ENCODE results near the gene FOXF2.

Gene FOXF2

GRCh38 chr6:1391800-1392309, 2.5 kb downstream of the FOXF2 start:
- H3K36me3 ChIP-seq = no peaks in the 10 kb centered on the region
- no peak for TF ChIP-seq CTCF (IDR thresholded peaks at IDR 0.05; ENCODE audit: low read depth, low read length)
- no peak overlapping the region for H3K27ac ChIP-seq
- no peak overlapping the region for H3K4me3 ChIP-seq (ENCODE audit: low read depth, low read length)
- DNase-seq = no peak
- no peaks in the 10 kb centered on the region for H3K9me3 ChIP-seq (ENCODE audit: severe bottlenecking)
- peaks cover 92% of the 10 kb centered on the region for H3K27me3 ChIP-seq (ENCODE audit: insufficient read depth, low read depth, severe bottlenecking)

DNA sequence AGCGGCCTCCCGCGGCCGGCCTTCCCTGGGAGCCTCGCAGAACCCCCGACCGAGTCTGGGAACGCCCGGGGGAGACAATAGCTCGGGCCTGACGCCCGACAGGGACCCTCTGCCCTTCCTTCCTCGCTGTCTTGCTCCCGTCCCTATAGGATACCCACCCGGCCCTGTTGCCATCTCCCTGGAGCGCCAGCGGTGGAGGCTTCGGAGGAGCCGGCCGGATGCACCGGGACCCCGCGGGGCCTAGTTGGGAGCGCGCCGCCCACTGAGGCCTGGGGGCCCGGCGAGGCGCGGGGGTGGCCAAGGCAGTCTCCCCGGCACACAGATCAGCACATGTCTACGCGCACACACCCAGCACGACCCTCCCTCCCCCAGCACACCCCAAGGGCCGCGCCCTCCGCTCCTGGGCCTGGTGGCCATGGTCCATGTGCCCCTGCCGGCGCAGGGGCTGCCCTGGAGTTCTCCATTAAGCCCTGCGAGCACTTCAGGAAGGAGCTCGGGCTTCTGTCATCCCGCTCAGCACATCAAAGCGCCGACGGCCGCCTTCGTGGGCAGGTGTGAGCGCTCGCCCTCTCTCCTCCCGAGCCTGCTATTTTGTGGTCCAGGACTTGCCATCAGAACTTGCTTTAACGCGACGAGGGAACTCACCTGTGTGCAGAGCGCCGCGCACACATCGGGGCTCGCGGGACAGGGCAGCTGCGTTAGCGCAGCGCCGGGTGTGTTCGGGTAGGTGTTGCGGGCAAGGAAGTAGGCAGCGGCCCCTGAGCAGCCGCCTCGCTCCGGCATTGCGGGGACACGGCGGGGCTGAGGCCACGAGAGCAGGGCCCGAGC, 3.7 kb downstream of the FOXF2 start:
- no peak overlapping the region for H3K4me3 ChIP-seq (ENCODE audit: low read depth, low read length)
- peaks cover 93% of the 10 kb centered on the region for H3K27me3 ChIP-seq (ENCODE audit: insufficient read depth, low read depth, severe bottlenecking)
- DNase-seq = no peak
- H3K27ac ChIP-seq = no peak overlapping the region
- no peaks in the 10 kb centered on the region for H3K36me3 ChIP-seq
- TF ChIP-seq CTCF (IDR thresholded peaks at IDR 0.05; ENCODE audit: low read depth, low read length) = no peak
- no peaks in the 10 kb centered on the region for H3K9me3 ChIP-seq (ENCODE audit: severe bottlenecking)

DNA sequence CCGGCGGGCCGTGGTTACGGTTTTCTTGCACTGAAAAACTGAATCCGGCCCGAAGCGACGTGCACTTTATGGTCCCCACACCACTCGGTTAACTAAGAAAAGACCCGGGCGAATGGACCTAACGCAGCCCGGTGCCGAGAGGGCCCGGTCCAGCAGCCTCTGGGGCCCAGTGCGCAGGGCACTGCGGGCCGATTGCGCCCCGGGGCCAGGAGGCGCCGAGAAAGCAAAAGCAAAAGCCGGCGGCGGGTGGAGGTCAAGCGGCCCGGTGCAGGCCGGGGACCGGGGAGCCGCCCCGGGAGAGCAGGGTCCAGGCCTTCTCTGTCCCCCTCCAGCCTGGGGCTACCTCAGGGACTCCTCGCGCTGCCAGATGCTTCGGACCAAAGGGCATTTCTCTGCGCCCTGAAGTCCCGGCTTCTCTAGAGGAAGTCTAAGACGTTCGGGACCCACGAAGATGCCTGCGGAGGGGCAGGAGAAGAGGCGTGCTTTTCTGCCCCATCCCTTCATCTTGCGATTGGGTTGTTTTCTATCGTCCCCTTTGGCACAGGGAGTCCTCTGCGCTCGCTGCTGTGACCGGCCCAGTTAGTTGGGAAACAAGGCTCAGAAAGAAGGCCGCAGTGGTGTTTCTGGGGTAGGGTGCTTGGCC, 4.4 kb downstream of the FOXF2 start:
- no peaks in the 10 kb centered on the region for H3K9me3 ChIP-seq (ENCODE audit: severe bottlenecking)
- H3K27ac ChIP-seq = no peak overlapping the region
- no peak for TF ChIP-seq CTCF (IDR thresholded peaks at IDR 0.05; ENCODE audit: low read depth, low read length)
- H3K4me3 ChIP-seq (ENCODE audit: low read depth, low read length) = no peak overlapping the region
- no peak for DNase-seq
- peaks cover 93% of the 10 kb centered on the region for H3K27me3 ChIP-seq (ENCODE audit: insufficient read depth, low read depth, severe bottlenecking)
- no peaks in the 10 kb centered on the region for H3K36me3 ChIP-seq

GRCh38 chr6:1394514-1395463, 5.4 kb downstream of the FOXF2 start:
- no peak for DNase-seq
- Histone ChIP-seq H3K4me3 (ENCODE audit: low read depth, low read length) (no peak overlapping the region), H3K36me3 (no peaks in the 10 kb centered on the region), H3K27ac (no peak overlapping the region), H3K27me3 (ENCODE audit: insufficient read depth, low read depth, severe bottlenecking) (peaks cover 99% of the 10 kb centered on the region), H3K9me3 (ENCODE audit: severe bottlenecking) (no peaks in the 10 kb centered on the region)
- no peak for TF ChIP-seq CTCF (IDR thresholded peaks at IDR 0.05; ENCODE audit: low read depth, low read length)

DNA sequence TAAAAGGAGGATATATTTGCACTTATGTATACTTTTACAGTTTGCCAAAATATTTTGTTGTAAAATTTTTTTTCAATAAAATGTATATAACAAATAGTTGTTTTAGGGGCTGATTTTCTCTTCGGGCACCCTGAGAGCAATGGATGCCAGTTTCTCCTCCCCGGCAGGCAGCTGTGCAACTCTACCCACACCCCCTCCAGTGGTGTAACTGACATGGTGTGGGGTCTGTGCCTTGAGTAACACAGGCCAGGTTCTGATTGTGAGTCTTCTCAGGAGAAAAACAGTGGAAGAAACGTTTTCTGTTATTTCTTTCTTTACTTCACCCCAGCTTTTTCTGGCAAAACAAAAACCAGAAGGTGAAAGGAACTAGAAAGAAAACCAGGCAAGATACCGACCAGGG, 6.1 kb downstream of the FOXF2 start:
- peaks cover 97% of the 10 kb centered on the region for H3K27me3 ChIP-seq (ENCODE audit: insufficient read depth, low read depth, severe bottlenecking)
- no peak overlapping the region for H3K4me3 ChIP-seq (ENCODE audit: low read depth, low read length)
- H3K9me3 ChIP-seq (ENCODE audit: severe bottlenecking) = no peaks in the 10 kb centered on the region
- no peak for TF ChIP-seq CTCF (IDR thresholded peaks at IDR 0.05; ENCODE audit: low read depth, low read length)
- no peak overlapping the region for H3K27ac ChIP-seq
- no peak for DNase-seq
- H3K36me3 ChIP-seq = no peaks in the 10 kb centered on the region

All from WERI-Rb-1 (cell line).